OCI-LY7 (cell line): ENCODE measurements around the gene NBEA. TPM values are rescaled to one million over a fixed set of nuclear protein-coding genes. Genes with fewer than 3 reads are reported as not detected.

ENCODE experiments used
- BruUV-seq: library from RNA; stranded (reverse); fragments of 400-500 nt; replicated peaks from 2 replicates; lab custom pipeline; 2021; lab: Mats Ljungman, UMichigan
- CTCF ChIA-PET: fragments of 300-600 bp; sonication (Branson Sonifier 250); formaldehyde crosslinking; loops from one replicate; lab custom pipeline; 2022; ENCODE audit warnings: antibody characterized with exemption; ENCODE audit not compliant: unreplicated experiment; lab: Charles Lee
- POLR2A ChIA-PET: fragments of 300-600 bp; sonication (Branson Sonifier 250); formaldehyde crosslinking; loops from one replicate; lab custom pipeline; 2022; ENCODE audit warnings: antibody characterized with exemption; lab: Charles Lee
- DNase-seq: peaks from one replicate; pipeline ENCODE4 v3.0.0-alpha.2; 2015; ENCODE audit warnings: low spot score
- H2AFZ ChIP-seq: fragments of 200-600 bp; sonication (generic), shearing (Covaris generic); 2 replicates; pipeline ENCODE4 v1.6.1; 2014; ENCODE audit warnings: mild to moderate bottlenecking, antibody characterized with exemption, low read length, moderate library complexity
- H3K27ac ChIP-seq: fragments of 200-600 bp; sonication (generic); 2 replicates; pipeline ENCODE4 v1.5.1; 2014; ENCODE audit warnings: mixed run types, low read depth, mild to moderate bottlenecking, moderate library complexity, low read length, inconsistent platforms; ENCODE audit not compliant: poor library complexity, severe bottlenecking
- H3K36me3 ChIP-seq: fragments of 200-600 bp; sonication (generic); 2 replicates; pipeline ENCODE4 v1.6.1; 2014; ENCODE audit warnings: mild to moderate bottlenecking, antibody characterized with exemption, low read length, moderate library complexity, mixed read lengths; ENCODE audit not compliant: insufficient read depth
- H3K4me1 ChIP-seq: fragments of 200-600 bp; sonication (generic); 2 replicates; pipeline ENCODE4 v1.5.1; 2014; ENCODE audit warnings: mild to moderate bottlenecking, low read length; ENCODE audit not compliant: insufficient read depth, poor library complexity, severe bottlenecking
- H3K4me2 ChIP-seq: fragments of 200-600 bp; sonication (generic); 2 replicates; pipeline ENCODE4 v1.6.1; 2014; ENCODE audit warnings: mild to moderate bottlenecking, low read length
- H3K4me3 ChIP-seq: fragments of 200-600 bp; sonication (generic); 2 replicates; pipeline ENCODE4 v1.5.1; 2014; ENCODE audit warnings: mild to moderate bottlenecking, low read depth, low read length; ENCODE audit not compliant: poor library complexity, severe bottlenecking
- H3K79me2 ChIP-seq: fragments of 200-600 bp; sonication (generic); 2 replicates; pipeline ENCODE4 v1.6.1; 2016; ENCODE audit warnings: low read depth, mild to moderate bottlenecking, low read length, moderate library complexity, mixed read lengths; ENCODE audit not compliant: insufficient read depth
- H3K9me2 ChIP-seq: fragments of 200-600 bp; sonication (generic); 2 replicates; pipeline ENCODE4 v1.6.1; 2016; ENCODE audit warnings: mild to moderate bottlenecking, low read length, mixed read lengths; ENCODE audit not compliant: insufficient read depth
- H3K9me3 ChIP-seq: fragments of 200-600 bp; sonication (generic); 2 replicates; pipeline ENCODE4 v1.6.1; 2014; ENCODE audit warnings: mild to moderate bottlenecking, mixed run types, low read length, mixed read lengths
- H4K20me1 ChIP-seq: fragments of 200-600 bp; sonication (generic); 2 replicates; pipeline ENCODE4 v1.6.1; 2014; ENCODE audit warnings: mild to moderate bottlenecking, antibody characterized with exemption, low read length, moderate library complexity, mixed read lengths; ENCODE audit not compliant: insufficient read depth
- CTCF ChIP-seq: fragments of 200-600 bp; sonication (generic); conservative IDR thresholded peaks from 2 replicates; pipeline ENCODE4 v1.5.1; 2014; ENCODE audit warnings: mild to moderate bottlenecking, antibody characterized with exemption, low read length, moderate library complexity, mixed read lengths
- EZH2phosphoT487 ChIP-seq: fragments of 200-600 bp; sonication (generic); IDR thresholded peaks from 2 replicates; pipeline ENCODE4 v1.6.1; 2018; ENCODE audit warnings: low read depth, borderline replicate concordance, mild to moderate bottlenecking, mixed run types, antibody characterized with exemption, low read length, moderate library complexity, mixed read lengths
- intact Hi-C: fragments of 100-400 bp; cut with micrococcal nuclease; formaldehyde crosslinking; loops from one replicate; pipeline ENCODE4 v1.10.0; 2022; ENCODE audit not compliant: unreplicated experiment
- total RNA-seq, 2 experiments: library from RNA; depleted of rRNA in 1 of 2; stranded (reverse); fragments of >200 nt in 1 of 2; shearing (Covaris generic) in 1 of 2; gene quantifications; 2 replicates each; pipeline ENCODE4 v1.2.3, GENCODE V29; 2014 to 2022

The NBEA gene
- total RNA-seq, 2 experiments from 2014 or later, result 3.6 to 11.0 TPM

- intact Hi-C loops, result loop anchor here (10.0 kb wide), 1 partner anchor 564 kb away; no protein-coding TSS in a partner anchor
- H3K9me3 ChIP-seq, result no peaks in the 10 kb centered on the region
Observed at GRCh38 chr13:35160896-35161295, 218.8 kb downstream of the NBEA start.

DNA sequence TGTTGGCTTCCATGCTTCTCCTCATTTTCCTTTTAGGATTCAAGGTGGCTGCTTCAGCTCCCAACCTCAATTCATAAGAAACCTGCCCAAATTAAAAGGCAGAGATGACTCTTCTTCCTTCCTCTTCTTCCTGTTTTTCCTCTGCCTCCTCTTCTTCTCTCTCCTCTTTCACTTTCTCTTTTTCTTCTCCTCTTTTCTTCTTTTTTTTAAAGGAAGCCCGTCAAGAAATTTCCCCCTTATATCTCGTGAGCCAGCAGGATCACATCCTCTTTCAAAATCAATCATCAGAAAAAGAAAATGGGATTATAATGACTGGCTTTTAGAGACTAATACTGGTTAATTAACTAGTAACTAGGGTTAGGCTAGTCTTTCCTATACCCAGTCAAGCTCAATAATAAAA lies 220.3 kb downstream of the NBEA start:
- H4K20me1 ChIP-seq, result no peaks in the 10 kb centered on the region
- peak overlapping the region; percentile 29; the same call in 1 of the 2 replicates for H2AFZ ChIP-seq
- TF ChIP-seq CTCF, result no peak
- no peak for TF ChIP-seq EZH2phosphoT487
- no peaks in the 10 kb centered on the region for H3K79me2 ChIP-seq
- H3K9me3 ChIP-seq, result no peaks in the 10 kb centered on the region
- 0 out of 2 replicates have a peak overlapping the region, but pooled peaks have one; percentile 7 for H3K4me2 ChIP-seq
- ChIA-PET CTCF (no interaction called here), POLR2A (interaction anchor here (0.6 to 1.2 kb wide), 3 partner anchors 216 to 887 kb away, joined by 3 to 6 read pairs (median 3); no protein-coding TSS in a partner anchor)
- BruUV-seq, result no TSS peak
- intact Hi-C loops, result loop anchor here (10.0 kb wide), 1 partner anchor 562 kb away; no protein-coding TSS in a partner anchor
- no peak overlapping the region for H3K4me3 ChIP-seq
- no peaks in the 10 kb centered on the region for H3K36me3 ChIP-seq
- H3K9me2 ChIP-seq, result no peaks in the 10 kb centered on the region; the same call in 1 of the 2 replicates
- no peaks in the 10 kb centered on the region for H3K4me1 ChIP-seq
- no peak for DNase-seq
- no peak overlapping the region for H3K27ac ChIP-seq

More at GRCh38 chr13:35160896-35161295, 218.8 kb downstream of the NBEA start:
- CTCF ChIA-PET, result no interaction called here
- Histone ChIP-seq H3K4me3 (no peak overlapping the region), H3K27ac (no peak overlapping the region), H3K36me3 (no peaks in the 10 kb centered on the region), H3K9me2 (no peaks in the 10 kb centered on the region; the same call in 1 of the 2 replicates), H4K20me1 (no peaks in the 10 kb centered on the region), H2AFZ (no peak overlapping the region), H3K79me2 (no peaks in the 10 kb centered on the region), H3K4me2 (no peak overlapping the region), H3K4me1 (no peaks in the 10 kb centered on the region)
- POLR2A ChIA-PET, result interaction anchor here (0.5 kb wide), 1 partner anchor 507 kb away, joined by 5 read pairs; no protein-coding TSS in a partner anchor
- DNase-seq, result no peak
- BruUV-seq, result no TSS peak
- TF ChIP-seq EZH2phosphoT487 (no peak), CTCF (no peak)

- no peak overlapping the region for H2AFZ ChIP-seq
- no TSS peak for BruUV-seq
- H4K20me1 ChIP-seq, result no peaks in the 10 kb centered on the region
- POLR2A ChIA-PET, result no interaction called here
- H3K4me3 ChIP-seq, result no peak overlapping the region
- intact Hi-C loops, result loop anchor here (1.0 to 10.0 kb wide), 3 partner anchors 561 to 1232 kb away; no protein-coding TSS in a partner anchor
- H3K36me3 ChIP-seq, result no peaks in the 10 kb centered on the region
- H3K9me3 ChIP-seq, result no peaks in the 10 kb centered on the region
- no peak for TF ChIP-seq EZH2phosphoT487
- no peak for TF ChIP-seq CTCF
- no peaks in the 10 kb centered on the region for H3K4me1 ChIP-seq
- DNase-seq, result no peak
- no peaks in the 10 kb centered on the region for H3K79me2 ChIP-seq
- no peaks in the 10 kb centered on the region; the same call in 1 of the 2 replicates for H3K9me2 ChIP-seq
- CTCF ChIA-PET, result no interaction called here
- no peak overlapping the region for H3K27ac ChIP-seq
- no peak overlapping the region for H3K4me2 ChIP-seq
Observed at GRCh38 chr13:35163674-35164073, 221.6 kb downstream of the NBEA start.
